MM.1S (cell line): ENCODE results near the gene CHERP.

ENCODE experiments used
- EZH2 ChIP-seq: fragments of 300-600 bp; sonication (generic); optimal IDR thresholded peaks from 2 replicates; pipeline ENCODE3; 2017; ENCODE audit warnings: low read depth, mild to moderate bottlenecking, antibody characterized with exemption, low read length, mixed read lengths
- TF ChIP-seq, protein P1 (sequence below): fragments of 300-600 bp; sonication (generic); IDR thresholded peaks from 2 replicates; pipeline ENCODE4 v1.5.1; 2016; ENCODE audit warnings: antibody characterized with exemption, low read length, mixed read lengths

DNA sequence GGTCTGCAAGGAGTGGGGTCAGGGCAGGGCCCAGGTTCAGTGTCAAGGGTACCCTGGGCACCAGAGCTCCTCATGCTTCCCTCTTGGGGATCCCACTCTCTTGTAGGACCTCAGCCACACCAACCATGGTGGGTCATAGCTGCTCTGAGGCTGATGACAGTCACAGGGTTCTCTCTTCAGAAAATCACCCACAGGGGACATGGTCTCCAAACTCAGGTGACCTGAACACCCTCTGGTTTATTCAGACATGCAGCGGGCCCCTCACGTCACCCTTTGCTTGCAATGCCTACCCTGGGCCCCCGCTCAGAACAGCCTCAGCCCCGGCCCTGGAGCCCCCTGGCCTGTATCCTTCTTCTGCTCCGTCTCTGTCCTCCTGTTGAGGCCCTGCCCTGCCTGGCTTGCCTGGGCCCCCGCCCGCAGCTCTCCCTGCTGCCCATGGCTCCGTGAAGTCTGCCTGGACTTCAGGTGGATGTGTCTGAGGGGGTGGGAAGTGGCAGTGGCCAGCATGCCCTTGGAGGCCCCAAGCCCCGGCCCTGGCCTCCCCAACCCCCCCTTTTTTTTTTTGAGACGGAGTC lies 20.4 kb downstream of the CHERP start:
- TF ChIP-seq, protein P1, sequence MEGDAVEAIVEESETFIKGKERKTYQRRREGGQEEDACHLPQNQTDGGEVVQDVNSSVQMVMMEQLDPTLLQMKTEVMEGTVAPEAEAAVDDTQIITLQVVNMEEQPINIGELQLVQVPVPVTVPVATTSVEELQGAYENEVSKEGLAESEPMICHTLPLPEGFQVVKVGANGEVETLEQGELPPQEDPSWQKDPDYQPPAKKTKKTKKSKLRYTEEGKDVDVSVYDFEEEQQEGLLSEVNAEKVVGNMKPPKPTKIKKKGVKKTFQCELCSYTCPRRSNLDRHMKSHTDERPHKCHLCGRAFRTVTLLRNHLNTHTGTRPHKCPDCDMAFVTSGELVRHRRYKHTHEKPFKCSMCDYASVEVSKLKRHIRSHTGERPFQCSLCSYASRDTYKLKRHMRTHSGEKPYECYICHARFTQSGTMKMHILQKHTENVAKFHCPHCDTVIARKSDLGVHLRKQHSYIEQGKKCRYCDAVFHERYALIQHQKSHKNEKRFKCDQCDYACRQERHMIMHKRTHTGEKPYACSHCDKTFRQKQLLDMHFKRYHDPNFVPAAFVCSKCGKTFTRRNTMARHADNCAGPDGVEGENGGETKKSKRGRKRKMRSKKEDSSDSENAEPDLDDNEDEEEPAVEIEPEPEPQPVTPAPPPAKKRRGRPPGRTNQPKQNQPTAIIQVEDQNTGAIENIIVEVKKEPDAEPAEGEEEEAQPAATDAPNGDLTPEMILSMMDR, result no peak
- no peak for TF ChIP-seq EZH2
